GM21528 (cell line): ENCODE results near the gene RGS19.

Experiments used
- ATAC-seq: cut with Tn5 transposase; IDR thresholded peaks from one replicate; pipeline ENCODE4 v1.9.1; 2021; ENCODE audit warnings: mild to moderate bottlenecking, moderate library complexity; ENCODE audit not compliant: unreplicated experiment, low FRiP score

Gene RGS19

GRCh38 chr20:64108731-64109681, 29.7 kb upstream of the RGS19 start:
- no peak for ATAC-seq

- no peak for ATAC-seq
Observed at GRCh38 chr20:64107736-64108457, 28.6 kb upstream of the RGS19 start.

GRCh38 chr20:64106981-64107735, 27.8 kb upstream of the RGS19 start, which contains the start of gene NPBWR2:
TSS of gene NPBWR2 (minus strand) at chr20:64107565. CDS start at chr20:64106831, 734 bp downstream.
- ATAC-seq: no peak

- ATAC-seq: no peak
Observed at GRCh38 chr20:64106435-64106961, 27.2 kb upstream of the RGS19 start.

- ATAC-seq: no peak
Observed at GRCh38 chr20:64105846-64106434, 26.6 kb upstream of the RGS19 start.

GRCh38 chr20:64104667-64105451, 25.5 kb upstream of the RGS19 start:
- no peak for ATAC-seq

GRCh38 chr20:64103871-64104666, 24.8 kb upstream of the RGS19 start:
- no peak for ATAC-seq

- ATAC-seq: no peak
Observed at GRCh38 chr20:64102647-64103354, 23.5 kb upstream of the RGS19 start.

GRCh38 chr20:64101731-64102621, 22.7 kb upstream of the RGS19 start:
- no peak for ATAC-seq

GRCh38 chr20:64100946-64101688, 21.8 kb upstream of the RGS19 start:
- no peak for ATAC-seq

GRCh38 chr20:64100566-64100888, 21.2 kb upstream of the RGS19 start:
- ATAC-seq: no peak

GRCh38 chr20:64099880-64100565, 20.7 kb upstream of the RGS19 start:
- ATAC-seq: no peak

- ATAC-seq: no peak
Observed at GRCh38 chr20:64099086-64099786, 19.9 kb upstream of the RGS19 start.

GRCh38 chr20:64098471-64099013, 19.2 kb upstream of the RGS19 start:
- no peak for ATAC-seq

- no peak for ATAC-seq
Observed at GRCh38 chr20:64096535-64096934, 17.2 kb upstream of the RGS19 start.
